GM19035 (cell line): ENCODE results near the gene LRP3.
"Not testable (repeated sequence)": the region's sequence is repeated elsewhere in the genome, so short reads cannot be mapped to it uniquely, and the experiment has no call there.

Experiments
- ATAC-seq: cut with Tn5 transposase; IDR thresholded peaks from one replicate; pipeline ENCODE4 v1.9.1; 2021; ENCODE audit not compliant: unreplicated experiment

The LRP3 gene

GRCh38 chr19:33215438-33216197, 21.5 kb downstream of the LRP3 start:
- ATAC-seq, result no peak

GRCh38 chr19:33216198-33216830, 22.2 kb downstream of the LRP3 start:
- ATAC-seq, result no peak

- no peak for ATAC-seq
Measured at GRCh38 chr19:33217881-33218280, 23.8 kb downstream of the LRP3 start.

GRCh38 chr19:33219261-33219815, 25.2 kb downstream of the LRP3 start:
- ATAC-seq, result no peak

GRCh38 chr19:33220115-33220514, 26.0 kb downstream of the LRP3 start:
- ATAC-seq, result no peak

GRCh38 chr19:33220735-33221134, 26.6 kb downstream of the LRP3 start:
- ATAC-seq, result no peak

GRCh38 chr19:33221638-33222037, 27.5 kb downstream of the LRP3 start:
- ATAC-seq, result no peak

- not testable (repeated sequence) for ATAC-seq
Measured at GRCh38 chr19:33222255-33222654, 28.1 kb downstream of the LRP3 start.

GRCh38 chr19:33224694-33225457, 30.7 kb downstream of the LRP3 start:
- no peak for ATAC-seq

GRCh38 chr19:33225458-33225926, 31.4 kb downstream of the LRP3 start, which contains the start of gene SLC7A10:
Gene SLC7A10, minus strand, starts transcription at chr19:33225850. Its CDS starts 147 bp downstream, at chr19:33225703.
- no peak for ATAC-seq

- ATAC-seq, result no peak
Measured at GRCh38 chr19:33226550-33227241, 32.6 kb downstream of the LRP3 start.

- ATAC-seq, result no peak
Measured at GRCh38 chr19:33227242-33227650, 33.1 kb downstream of the LRP3 start.

- no peak for ATAC-seq
Measured at GRCh38 chr19:33227870-33228599, 33.9 kb downstream of the LRP3 start.

- ATAC-seq, result no peak
Measured at GRCh38 chr19:33229962-33230361, 35.8 kb downstream of the LRP3 start.

- no peak for ATAC-seq
Measured at GRCh38 chr19:33231511-33231910, 37.4 kb downstream of the LRP3 start.

GRCh38 chr19:33232656-33233055, 38.5 kb downstream of the LRP3 start:
- no peak for ATAC-seq

- no peak for ATAC-seq
Measured at GRCh38 chr19:33233056-33233873, 39.1 kb downstream of the LRP3 start.

GRCh38 chr19:33234092-33234491, 40.0 kb downstream of the LRP3 start:
- no peak for ATAC-seq

- ATAC-seq, result no peak
Measured at GRCh38 chr19:33234736-33235135, 40.6 kb downstream of the LRP3 start.
